GM18502 (cell line): ENCODE results near the gene WDR45.
"Not testable (repeated sequence)": the region's sequence is repeated elsewhere in the genome, so short reads cannot be mapped to it uniquely, and the experiment has no call there.

ENCODE experiments used
- ATAC-seq: cut with Tn5 transposase; IDR thresholded peaks from one replicate; pipeline ENCODE4 v1.9.1; 2021; ENCODE audit warnings: mild to moderate bottlenecking; ENCODE audit not compliant: unreplicated experiment, poor library complexity

WDR45 gene

GRCh38 chrX:49079489-49080428 lies at the start of gene WDR45:
WDR45 (minus strand) TSS chrX:49079887; CDS start chrX:49078095, 1,792 bp downstream.
- peak; percentile 79 for ATAC-seq

- ATAC-seq: no peak
Measured at GRCh38 chrX:49129427-49129826, 49.7 kb upstream of the WDR45 start.

- ATAC-seq: not testable (repeated sequence)
Measured at GRCh38 chrX:49127742-49128258, 48.1 kb upstream of the WDR45 start.

- ATAC-seq: no peak
Measured at GRCh38 chrX:49122499-49122898, 42.8 kb upstream of the WDR45 start.

- no peak for ATAC-seq
Measured at GRCh38 chrX:49120091-49120490, 40.4 kb upstream of the WDR45 start.

GRCh38 chrX:49117581-49117980 lies 37.9 kb upstream of the WDR45 start:
- no peak for ATAC-seq

DNA sequence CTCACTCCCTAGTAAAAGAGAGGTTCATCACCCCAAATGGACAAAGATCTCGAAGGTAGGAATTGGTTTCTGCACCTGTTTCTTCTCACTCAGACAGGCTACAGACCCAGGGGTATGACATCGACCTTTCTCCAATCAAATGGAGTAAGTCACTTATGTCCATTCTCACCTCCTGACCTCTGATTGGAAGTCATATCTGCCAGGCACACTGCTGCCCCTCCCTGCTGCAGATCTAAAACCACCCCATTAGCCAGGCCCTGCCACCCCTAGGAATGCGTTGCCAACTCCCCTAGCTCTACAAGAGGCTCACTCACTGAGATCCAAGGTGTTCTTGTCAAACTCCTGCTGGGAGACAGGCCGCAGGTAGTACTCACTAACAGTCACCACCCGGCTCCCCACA lies 37.0 kb upstream of the WDR45 start:
- no peak for ATAC-seq

DNA sequence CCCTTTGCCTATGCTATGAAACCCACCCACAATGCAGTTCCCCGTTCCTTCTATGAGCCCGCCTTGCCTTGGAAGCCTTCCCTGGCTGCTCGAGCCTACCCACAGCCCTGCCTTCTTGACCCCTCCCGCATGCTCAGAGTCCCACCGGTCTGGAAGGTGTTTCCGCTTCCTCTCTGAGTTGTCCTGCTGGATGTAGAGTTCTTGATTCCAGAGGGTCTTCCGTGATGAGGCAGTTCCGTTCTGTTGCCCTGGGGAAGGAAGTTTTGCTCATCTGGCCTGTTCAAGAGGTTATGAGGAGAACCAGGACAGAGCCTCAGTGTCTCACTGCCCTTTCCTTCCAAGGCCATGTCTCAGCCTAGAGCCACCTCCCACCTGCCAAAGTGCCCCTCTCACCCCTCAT lies 36.4 kb upstream of the WDR45 start:
- ATAC-seq: no peak

DNA sequence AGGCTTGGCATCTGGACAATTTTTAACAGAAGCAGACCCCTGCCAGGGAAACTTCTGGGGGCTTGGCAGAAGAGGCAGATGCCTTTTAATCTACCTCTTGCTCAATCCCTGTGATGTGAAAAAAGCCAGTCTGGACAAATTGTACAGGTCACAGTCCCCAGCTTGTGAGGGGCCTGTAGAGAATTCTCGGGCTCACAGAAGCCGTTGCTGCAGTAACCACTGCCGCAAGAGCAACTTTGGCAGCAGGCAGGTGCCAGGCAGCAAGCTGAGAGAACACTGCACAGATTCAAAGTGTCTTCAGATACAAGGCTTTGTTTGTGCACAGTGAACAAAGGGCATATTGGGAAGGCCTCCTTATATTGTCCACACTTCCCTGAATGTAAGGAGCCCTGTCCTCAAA lies 32.1 kb upstream of the WDR45 start:
- ATAC-seq: no peak

GRCh38 chrX:49110417-49110816 lies 30.7 kb upstream of the WDR45 start:
- no peak for ATAC-seq

DNA sequence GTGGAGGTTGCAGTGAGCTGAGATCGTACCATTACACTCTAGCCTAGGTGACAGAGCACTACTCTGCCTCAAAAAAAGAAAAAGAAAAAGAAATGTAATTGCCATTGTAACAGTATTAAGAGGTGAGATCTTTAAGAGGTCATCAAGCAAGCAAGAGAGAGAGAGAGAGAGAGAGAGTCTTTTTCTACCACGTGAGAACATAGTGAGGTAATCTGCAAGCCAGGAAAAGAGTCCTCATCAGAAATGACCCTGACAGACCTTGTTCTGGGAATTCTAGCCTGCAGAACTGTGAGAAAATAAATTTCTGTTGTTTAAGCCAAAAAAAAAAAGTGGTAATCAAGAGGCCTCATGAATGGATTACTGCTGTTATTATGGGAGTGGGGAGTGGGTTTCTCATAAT lies 29.0 kb upstream of the WDR45 start:
- ATAC-seq: no peak

DNA sequence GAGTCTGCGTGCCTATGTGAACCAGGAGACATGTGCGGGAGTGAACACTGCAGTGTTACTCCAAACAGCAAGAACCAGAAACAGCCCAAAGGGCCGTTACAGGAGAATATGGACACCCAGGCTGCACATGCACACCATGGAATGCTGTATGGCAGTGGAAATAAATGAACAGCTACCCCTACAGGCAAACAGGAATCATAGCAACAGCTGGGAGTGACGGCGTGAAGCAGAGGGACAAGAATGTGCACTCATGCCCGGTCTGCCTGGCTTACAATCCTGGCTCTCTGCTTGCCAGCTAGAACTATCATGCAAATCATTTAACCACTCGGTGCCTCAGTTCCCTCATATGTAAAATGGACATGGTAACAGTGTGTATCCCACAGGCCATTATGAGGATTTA lies 27.2 kb upstream of the WDR45 start:
- ATAC-seq: no peak

- no peak for ATAC-seq
Measured at GRCh38 chrX:49106296-49106695, 26.6 kb upstream of the WDR45 start.

- ATAC-seq: no peak
Measured at GRCh38 chrX:49103637-49104036, 23.9 kb upstream of the WDR45 start.

GRCh38 chrX:49102190-49102589 lies 22.5 kb upstream of the WDR45 start:
- no peak for ATAC-seq

- peak; percentile 7 for ATAC-seq
Measured at GRCh38 chrX:49101629-49101984, 21.9 kb upstream of the WDR45 start.

DNA sequence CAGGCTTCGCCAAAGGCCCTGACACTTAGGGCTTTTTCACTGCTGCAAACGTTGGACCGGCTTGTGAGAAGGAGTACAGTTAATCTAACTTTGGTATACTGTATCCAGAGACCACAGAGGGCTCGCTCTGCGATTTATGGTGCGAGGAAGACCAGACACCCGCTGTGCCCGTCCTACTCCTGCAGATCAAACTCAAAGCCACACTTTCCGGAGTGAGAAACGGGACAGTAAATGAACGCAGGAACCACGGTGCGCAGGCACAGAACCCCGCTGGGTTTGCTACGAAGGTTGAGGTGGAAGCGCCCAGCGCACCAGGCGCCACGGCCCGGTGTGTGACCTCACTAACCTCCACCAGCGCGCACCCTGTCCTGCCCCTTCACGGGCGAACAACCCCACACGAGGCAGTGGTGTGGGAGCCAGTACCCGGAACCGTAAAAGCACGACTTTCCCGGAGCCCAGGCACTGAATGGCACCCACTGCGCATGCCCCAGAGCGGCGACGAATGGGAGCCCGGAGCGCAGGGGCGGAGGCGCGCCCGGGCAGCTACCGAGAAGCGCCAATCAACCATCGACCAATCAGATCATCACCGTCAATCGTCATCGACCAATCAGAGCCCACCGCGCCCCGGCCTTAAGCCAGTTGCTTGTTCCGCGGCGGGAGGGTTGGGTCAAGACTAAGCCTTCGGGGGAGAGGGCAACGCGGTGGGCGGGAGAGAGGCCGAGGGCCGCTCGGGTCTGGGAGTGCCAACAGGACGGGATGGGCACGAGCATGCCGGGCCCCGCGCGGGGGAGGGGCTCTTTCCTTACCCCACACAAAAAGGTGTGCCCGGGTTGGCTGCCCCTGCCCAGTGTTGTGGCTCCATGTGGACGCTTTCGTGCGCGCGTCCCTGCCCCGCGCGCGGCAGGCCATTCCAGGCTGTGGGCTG lies 21.3 kb upstream of the WDR45 start:
- peak; percentile 94 for ATAC-seq

GRCh38 chrX:49096419-49096818 lies 16.7 kb upstream of the WDR45 start:
- no peak for ATAC-seq

DNA sequence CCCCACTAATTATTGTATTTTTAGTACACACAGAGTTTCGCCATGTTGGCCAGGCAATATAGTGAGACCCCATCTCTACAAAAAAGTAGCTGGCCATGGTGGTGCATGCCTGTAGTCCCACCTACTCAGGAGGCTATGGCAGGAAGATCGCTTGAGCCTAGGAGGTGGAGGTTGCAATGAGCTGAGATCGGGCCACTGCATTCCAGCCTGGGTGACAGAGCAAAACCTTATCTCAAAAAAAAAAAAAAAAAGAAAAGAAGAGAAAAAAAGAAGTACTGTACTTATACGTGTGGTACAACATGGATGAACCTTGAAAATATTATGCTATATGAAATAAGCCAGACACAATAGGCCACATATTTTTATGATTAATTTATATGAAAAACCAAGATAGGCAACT lies 9.9 kb upstream of the WDR45 start:
- ATAC-seq: no peak

GRCh38 chrX:49082271-49082871 lies 2.7 kb upstream of the WDR45 start:
- no peak for ATAC-seq

GRCh38 chrX:49077941-49078340 lies 1.7 kb downstream of the WDR45 start:
- no peak for ATAC-seq
